HEK293 (cell line): Measurements from ENCODE around the gene HSD17B8.

Experiments
- CTCF ChIA-PET: fragments of 350-600 bp; formaldehyde crosslinking; extraction: SDS; loops from one replicate; lab custom pipeline; 2021; ENCODE audit warnings: antibody characterized with exemption; lab: Yijun Ruan, JAX
- POLR2A ChIA-PET: fragments of 300-600 bp; formaldehyde crosslinking; extraction: SDS; loops from one replicate; lab custom pipeline; 2020; ENCODE audit warnings: antibody characterized with exemption, inconsistent platforms; lab: Yijun Ruan, JAX
- H3K27ac ChIP-seq: fragments of 200-500 bp; sonication (Bioruptor generic); 2 replicates; pipeline ENCODE4 v1.5.1; 2014; ENCODE audit warnings: low read depth, low read length, control low read depth, inconsistent platforms; ENCODE audit errors: extremely low read depth
- H3K36me3 ChIP-seq, 2 experiments: fragments of 200-500 bp in 1 of 2; sonication (Bioruptor generic) in 1 of 2; 1 replicate in 1 of 2; 2 replicates in 1 of 2; pipeline ENCODE4 v1.5.1; 2014 to 2017; ENCODE audit warnings: inconsistent platforms in 2 of 2, low read length in 2 of 2; ENCODE audit not compliant: control insufficient read depth in 2 of 2, insufficient read depth in 1 of 2
- H3K4me1 ChIP-seq: fragments of 200-500 bp; sonication (Bioruptor generic); 2 replicates; pipeline ENCODE4 v1.5.1; 2014; ENCODE audit warnings: mild to moderate bottlenecking, low read length, inconsistent platforms; ENCODE audit not compliant: control insufficient read depth, insufficient read depth
- H3K4me3 ChIP-seq: 2 replicates; pipeline ENCODE4 v1.5.1; 2011; ENCODE audit warnings: low read depth, mild to moderate bottlenecking, control low read depth, low read length, moderate library complexity
- H3K9me3 ChIP-seq: fragments of 200-500 bp; sonication (Bioruptor generic); 2 replicates; pipeline ENCODE4 v1.5.1; 2014; ENCODE audit warnings: low read depth, low read length, inconsistent platforms; ENCODE audit not compliant: control insufficient read depth, insufficient read depth
- GLIS1 ChIP-seq: fragments of 450-650 bp; formaldehyde crosslinking; IDR thresholded peaks from 2 replicates; pipeline ENCODE4 v1.5.1; 2016; ENCODE audit warnings: missing biosample characterization, missing genetic modification characterization
- SALL2 ChIP-seq: fragments of 450-650 bp; formaldehyde crosslinking; IDR thresholded peaks from 2 replicates; pipeline ENCODE4 v1.5.0; 2017; ENCODE audit warnings: missing biosample characterization, mild to moderate bottlenecking, missing genetic modification characterization, borderline replicate concordance
- SETDB1 ChIP-seq: IDR thresholded peaks from one replicate; pipeline ENCODE4 v1.6.1; 2017; ENCODE audit warnings: mild to moderate bottlenecking, low read length, moderate library complexity, mixed read lengths; ENCODE audit not compliant: insufficient read length
- TCF7L2 ChIP-seq: IDR thresholded peaks from 2 replicates; pipeline ENCODE4 v1.6.1; 2011; ENCODE audit warnings: low read depth, mild to moderate bottlenecking, inconsistent platforms, low read length, moderate library complexity, borderline replicate concordance
- ZBTB1 ChIP-seq: fragments of 450-650 bp; formaldehyde crosslinking; IDR thresholded peaks from 2 replicates; pipeline ENCODE4 v1.5.1; 2016; ENCODE audit warnings: missing biosample characterization, missing genetic modification characterization
- ZBTB21 ChIP-seq: fragments of 450-650 bp; formaldehyde crosslinking; IDR thresholded peaks from 2 replicates; pipeline ENCODE4 v1.5.1; 2017; ENCODE audit warnings: missing biosample characterization, missing genetic modification characterization
- ZBTB7A ChIP-seq: fragments of 450-650 bp; formaldehyde crosslinking; IDR thresholded peaks from 2 replicates; pipeline ENCODE4 v1.5.1; 2016; ENCODE audit warnings: low read depth, missing biosample characterization, missing genetic modification characterization
- ZBTB8A ChIP-seq: fragments of 450-650 bp; formaldehyde crosslinking; IDR thresholded peaks from 2 replicates; pipeline ENCODE4 v1.5.1; 2016; ENCODE audit warnings: missing biosample characterization, missing genetic modification characterization
- ZNF184 ChIP-seq: fragments of 450-650 bp; IDR thresholded peaks from 2 replicates; pipeline ENCODE4 v1.5.1; 2018; ENCODE audit warnings: missing biosample characterization, mild to moderate bottlenecking, missing genetic modification characterization
- ZNF211 ChIP-seq: fragments of 450-650 bp; formaldehyde crosslinking; IDR thresholded peaks from 2 replicates; pipeline ENCODE4 v1.5.1; 2016; ENCODE audit warnings: low read depth, missing biosample characterization, missing genetic modification characterization
- ZNF324 ChIP-seq: fragments of 450-650 bp; formaldehyde crosslinking; IDR thresholded peaks from 2 replicates; pipeline ENCODE4 v1.5.1; 2016; ENCODE audit warnings: missing biosample characterization, missing genetic modification characterization
- ZNF341 ChIP-seq: fragments of 450-650 bp; formaldehyde crosslinking; IDR thresholded peaks from 2 replicates; pipeline ENCODE4; 2016; ENCODE audit warnings: low read depth, missing biosample characterization, missing genetic modification characterization
- ZNF394 ChIP-seq: fragments of 450-650 bp; formaldehyde crosslinking; IDR thresholded peaks from 2 replicates; pipeline ENCODE4 v1.5.1; 2016; ENCODE audit warnings: missing biosample characterization, missing genetic modification characterization, mild to moderate bottlenecking, moderate library complexity, borderline replicate concordance
- ZNF423 ChIP-seq: fragments of 450-650 bp; formaldehyde crosslinking; IDR thresholded peaks from 2 replicates; pipeline ENCODE4 v1.5.1; 2016; ENCODE audit warnings: missing biosample characterization, missing genetic modification characterization
- ZNF561 ChIP-seq: fragments of 450-650 bp; IDR thresholded peaks from 2 replicates; pipeline ENCODE4 v1.5.1; 2018; ENCODE audit warnings: missing biosample characterization, missing genetic modification characterization, borderline replicate concordance
- ZNF580 ChIP-seq: fragments of 450-650 bp; formaldehyde crosslinking; IDR thresholded peaks from 2 replicates; pipeline ENCODE4 v1.5.1; 2016; ENCODE audit warnings: missing biosample characterization, missing genetic modification characterization
- ZNF585B ChIP-seq: fragments of 450-650 bp; formaldehyde crosslinking; IDR thresholded peaks from 2 replicates; pipeline ENCODE4 v1.5.1; 2016; ENCODE audit warnings: missing biosample characterization, missing genetic modification characterization
- ZNF600 ChIP-seq: fragments of 450-650 bp; formaldehyde crosslinking; IDR thresholded peaks from 2 replicates; pipeline ENCODE4 v1.5.1; 2016; ENCODE audit warnings: missing biosample characterization, missing genetic modification characterization
- ZNF707 ChIP-seq: fragments of 450-650 bp; formaldehyde crosslinking; IDR thresholded peaks from 2 replicates; pipeline ENCODE4 v1.5.1; 2016; ENCODE audit warnings: missing biosample characterization, missing genetic modification characterization
- ZNF776 ChIP-seq: fragments of 450-650 bp; formaldehyde crosslinking; IDR thresholded peaks from 2 replicates; pipeline ENCODE4 v1.5.0; 2017; ENCODE audit warnings: missing biosample characterization, missing genetic modification characterization, borderline replicate concordance
- ZNF777 ChIP-seq: fragments of 450-650 bp; formaldehyde crosslinking; IDR thresholded peaks from 2 replicates; pipeline ENCODE4 v1.5.1; 2017; ENCODE audit warnings: missing biosample characterization, missing genetic modification characterization, borderline replicate concordance
- ZSCAN16 ChIP-seq: fragments of 450-650 bp; formaldehyde crosslinking; IDR thresholded peaks from 2 replicates; pipeline ENCODE4 v1.5.1; 2016; ENCODE audit warnings: missing biosample characterization, missing genetic modification characterization
- ZSCAN30 ChIP-seq: fragments of 450-650 bp; IDR thresholded peaks from 2 replicates; pipeline ENCODE4 v1.5.1; 2018; ENCODE audit warnings: missing biosample characterization, mild to moderate bottlenecking, missing genetic modification characterization, moderate library complexity
- TF ChIP-seq, protein P1 (sequence below): IDR thresholded peaks from 2 replicates; pipeline ENCODE4 v1.6.1; 2011; ENCODE audit warnings: mild to moderate bottlenecking, low read depth, low read length, borderline replicate concordance
- TF ChIP-seq, protein P2 (sequence below): fragments of 450-650 bp; IDR thresholded peaks from 2 replicates; pipeline ENCODE4 v1.5.1; 2018; ENCODE audit warnings: missing biosample characterization, mild to moderate bottlenecking, missing genetic modification characterization
- TF ChIP-seq, protein P3 (sequence below): fragments of 450-650 bp; formaldehyde crosslinking; IDR thresholded peaks from 2 replicates; pipeline ENCODE4 v1.5.1; 2016; ENCODE audit warnings: missing biosample characterization, missing genetic modification characterization

The HSD17B8 gene

DNA sequence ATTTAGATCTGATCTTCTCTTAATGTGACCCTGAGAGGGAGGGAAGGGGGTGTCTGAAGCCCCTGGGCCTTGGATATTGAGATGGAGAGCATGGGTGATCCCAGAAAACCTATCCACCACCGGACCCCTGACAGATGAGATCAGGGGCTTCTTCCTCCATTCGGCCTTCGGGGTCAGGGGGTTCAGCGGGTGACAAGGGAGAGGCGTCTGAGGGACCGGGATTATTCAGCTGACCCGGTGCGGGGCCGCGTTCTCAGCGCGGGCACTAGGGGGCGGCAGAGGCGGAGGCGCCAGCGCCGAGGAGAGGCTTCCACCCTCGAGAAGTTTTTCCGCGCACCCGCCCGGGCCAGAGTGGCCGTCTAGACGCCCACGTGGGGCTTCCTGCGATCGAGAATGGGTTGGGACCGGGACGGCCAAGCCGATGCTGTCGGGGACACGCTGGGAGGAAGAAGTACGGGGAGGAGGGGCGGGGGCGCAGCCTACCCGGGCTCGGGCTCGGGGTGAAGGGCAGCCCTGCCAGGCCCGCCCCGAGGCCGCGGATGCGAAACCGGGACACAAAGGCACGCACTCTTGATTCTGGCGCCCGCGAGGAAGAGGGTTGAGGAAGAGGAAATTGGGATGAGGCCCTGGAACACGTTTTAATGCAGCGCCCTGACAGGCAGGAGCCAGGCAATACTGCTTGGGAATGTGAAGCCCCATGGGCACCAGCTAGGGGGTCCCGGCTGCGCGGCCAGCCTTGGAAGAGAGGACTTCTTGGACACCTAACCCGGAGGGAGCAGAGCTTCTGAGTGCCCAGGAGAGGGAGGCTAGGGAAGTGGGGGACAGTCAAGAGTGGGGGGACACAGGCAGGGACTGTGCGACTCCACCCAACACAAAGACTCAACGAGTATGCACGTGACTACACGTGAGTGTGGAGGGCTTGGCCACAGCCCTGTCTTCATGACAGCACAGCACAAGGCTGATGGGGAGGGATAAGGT, 42.8 kb upstream of the HSD17B8 start (continued):
- TF ChIP-seq, protein P1, sequence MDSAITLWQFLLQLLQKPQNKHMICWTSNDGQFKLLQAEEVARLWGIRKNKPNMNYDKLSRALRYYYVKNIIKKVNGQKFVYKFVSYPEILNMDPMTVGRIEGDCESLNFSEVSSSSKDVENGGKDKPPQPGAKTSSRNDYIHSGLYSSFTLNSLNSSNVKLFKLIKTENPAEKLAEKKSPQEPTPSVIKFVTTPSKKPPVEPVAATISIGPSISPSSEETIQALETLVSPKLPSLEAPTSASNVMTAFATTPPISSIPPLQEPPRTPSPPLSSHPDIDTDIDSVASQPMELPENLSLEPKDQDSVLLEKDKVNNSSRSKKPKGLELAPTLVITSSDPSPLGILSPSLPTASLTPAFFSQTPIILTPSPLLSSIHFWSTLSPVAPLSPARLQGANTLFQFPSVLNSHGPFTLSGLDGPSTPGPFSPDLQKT, result no peak
- TF ChIP-seq SALL2, result no peak
- TF ChIP-seq ZNF184 (tag by site-specific recombination), result no peak
- no peak for TF ChIP-seq ZNF707 (tag by site-specific recombination)
- 0 out of 2 replicates have a peak, but pooled peaks have one; percentile 12 for TF ChIP-seq ZNF580
- TF ChIP-seq, protein P2, sequence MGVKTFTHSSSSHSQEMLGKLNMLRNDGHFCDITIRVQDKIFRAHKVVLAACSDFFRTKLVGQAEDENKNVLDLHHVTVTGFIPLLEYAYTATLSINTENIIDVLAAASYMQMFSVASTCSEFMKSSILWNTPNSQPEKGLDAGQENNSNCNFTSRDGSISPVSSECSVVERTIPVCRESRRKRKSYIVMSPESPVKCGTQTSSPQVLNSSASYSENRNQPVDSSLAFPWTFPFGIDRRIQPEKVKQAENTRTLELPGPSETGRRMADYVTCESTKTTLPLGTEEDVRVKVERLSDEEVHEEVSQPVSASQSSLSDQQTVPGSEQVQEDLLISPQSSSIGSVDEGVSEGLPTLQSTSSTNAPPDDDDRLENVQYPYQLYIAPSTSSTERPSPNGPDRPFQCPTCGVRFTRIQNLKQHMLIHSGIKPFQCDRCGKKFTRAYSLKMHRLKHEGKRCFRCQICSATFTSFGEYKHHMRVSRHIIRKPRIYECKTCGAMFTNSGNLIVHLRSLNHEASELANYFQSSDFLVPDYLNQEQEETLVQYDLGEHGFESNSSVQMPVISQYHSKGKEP (tag by site-specific recombination), result no peak
- TF ChIP-seq ZNF211, result no peak
- TF ChIP-seq ZBTB8A (tag by site-specific recombination), result peak; percentile 61
- no peak for TF ChIP-seq GLIS1 (tag by site-specific recombination)
- TF ChIP-seq ZNF776 (tag by site-specific recombination), result no peak
- no peak for TF ChIP-seq ZSCAN16 (tag by site-specific recombination)
- no peak for TF ChIP-seq ZNF341
- peak; percentile 86; the same call in 1 of the 2 replicates for TF ChIP-seq ZNF777 (tag by site-specific recombination)
- peak; percentile 60; the same call in 1 of the 2 replicates for TF ChIP-seq ZNF600 (tag by site-specific recombination)
- TF ChIP-seq SETDB1, result no peak
- TF ChIP-seq ZBTB21 (tag by site-specific recombination), result no peak
- TF ChIP-seq ZNF423, result no peak
- no peak for TF ChIP-seq ZBTB1 (tag by site-specific recombination)
- TF ChIP-seq ZNF561, result peak; percentile 84; the same call in 1 of the 2 replicates
- TF ChIP-seq ZNF394 (tag by site-specific recombination), result peak; percentile 33; the same call in 1 of the 2 replicates
- no peak for TF ChIP-seq ZBTB7A (tag by site-specific recombination)
- 0 out of 2 replicates have a peak, but pooled peaks have one; percentile 29 for TF ChIP-seq ZSCAN30 (tag by site-specific recombination)
- TF ChIP-seq ZNF585B (tag by site-specific recombination), result no peak
- no peak for TF ChIP-seq TCF7L2
- no peak for TF ChIP-seq ZNF324
- TF ChIP-seq, all 188 proteins: peak for 35

DNA sequence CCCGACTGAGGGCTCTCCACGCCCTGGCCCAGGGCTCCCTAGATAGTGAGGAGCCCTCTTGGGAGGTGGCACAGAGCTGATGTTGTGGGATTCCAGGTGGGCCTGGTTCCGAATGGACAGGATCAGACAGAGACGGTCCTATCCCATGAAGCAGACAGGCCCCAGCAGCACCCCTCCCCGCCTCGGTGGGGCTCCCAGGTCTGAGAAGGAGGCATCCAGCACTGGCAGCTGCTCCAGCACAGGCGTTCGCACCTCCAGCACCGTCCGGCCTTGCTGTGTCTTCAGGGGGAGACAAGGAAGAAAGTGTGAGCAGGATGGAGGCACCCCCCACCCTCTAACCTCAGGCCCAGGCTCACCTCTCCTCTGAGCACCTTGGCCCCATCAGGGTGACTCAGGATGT, 40.9 kb upstream of the HSD17B8 start:
- CTCF ChIA-PET, result interaction anchor here (0.6 to 7.2 kb wide), 8 partner anchors 10 to 111 kb away, joined by 3 to 59 read pairs (median 4); no protein-coding TSS in a partner anchor
- POLR2A ChIA-PET, result interaction anchor here (0.5 to 0.9 kb wide), 2 partner anchors 263 to 1472 kb away, joined by 3 read pairs; no protein-coding TSS in a partner anchor
- Histone ChIP-seq H3K27ac (no peak overlapping the region), H3K4me1 (0 out of 2 replicates have a peak, but pooled peaks cover 2% of the 10 kb centered on the region), H3K9me3 (no peaks in the 10 kb centered on the region), H3K4me3 (no peak overlapping the region), H3K36me3 (no peaks in the 10 kb centered on the region)
- TF ChIP-seq, protein P3, sequence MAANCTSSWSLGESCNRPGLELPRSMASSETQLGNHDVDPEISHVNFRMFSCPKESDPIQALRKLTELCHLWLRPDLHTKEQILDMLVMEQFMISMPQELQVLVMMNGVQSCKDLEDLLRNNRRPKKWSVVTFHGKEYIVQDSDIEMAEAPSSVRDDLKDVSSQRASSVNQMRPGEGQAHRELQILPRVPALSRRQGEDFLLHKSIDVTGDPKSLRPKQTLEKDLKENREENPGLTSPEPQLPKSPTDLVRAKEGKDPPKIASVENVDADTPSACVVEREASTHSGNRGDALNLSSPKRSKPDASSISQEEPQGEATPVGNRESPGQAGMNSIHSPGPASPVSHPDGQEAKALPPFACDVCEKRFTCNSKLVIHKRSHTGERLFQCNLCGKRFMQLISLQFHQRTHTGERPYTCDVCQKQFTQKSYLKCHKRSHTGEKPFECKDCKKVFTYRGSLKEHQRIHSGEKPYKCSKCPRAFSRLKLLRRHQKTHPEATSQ (tag by site-specific recombination), result no peak
